Measurements from ENCODE around the gene AMMECR1.

DNA sequence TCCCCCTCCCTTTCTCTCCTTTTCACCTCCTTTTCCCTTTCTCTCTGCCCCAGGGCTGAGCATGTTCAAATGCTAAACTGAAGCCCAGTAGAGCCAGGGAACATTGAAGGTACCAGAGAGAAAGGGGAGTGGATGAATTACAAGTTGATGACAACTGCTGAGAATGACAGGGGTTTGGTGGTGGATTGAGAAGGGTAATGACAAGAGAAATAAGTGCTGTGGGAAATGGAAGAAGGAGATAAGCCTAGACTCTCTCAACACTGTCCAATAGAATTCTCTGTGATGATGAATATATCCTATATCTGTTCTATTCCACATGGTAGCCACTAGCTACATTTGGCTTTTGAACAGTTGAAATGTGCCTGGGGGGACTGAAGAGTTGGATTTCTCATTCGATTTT is 160.4 kb downstream of the AMMECR1 start:
- TF ChIP-seq, protein P1, sequence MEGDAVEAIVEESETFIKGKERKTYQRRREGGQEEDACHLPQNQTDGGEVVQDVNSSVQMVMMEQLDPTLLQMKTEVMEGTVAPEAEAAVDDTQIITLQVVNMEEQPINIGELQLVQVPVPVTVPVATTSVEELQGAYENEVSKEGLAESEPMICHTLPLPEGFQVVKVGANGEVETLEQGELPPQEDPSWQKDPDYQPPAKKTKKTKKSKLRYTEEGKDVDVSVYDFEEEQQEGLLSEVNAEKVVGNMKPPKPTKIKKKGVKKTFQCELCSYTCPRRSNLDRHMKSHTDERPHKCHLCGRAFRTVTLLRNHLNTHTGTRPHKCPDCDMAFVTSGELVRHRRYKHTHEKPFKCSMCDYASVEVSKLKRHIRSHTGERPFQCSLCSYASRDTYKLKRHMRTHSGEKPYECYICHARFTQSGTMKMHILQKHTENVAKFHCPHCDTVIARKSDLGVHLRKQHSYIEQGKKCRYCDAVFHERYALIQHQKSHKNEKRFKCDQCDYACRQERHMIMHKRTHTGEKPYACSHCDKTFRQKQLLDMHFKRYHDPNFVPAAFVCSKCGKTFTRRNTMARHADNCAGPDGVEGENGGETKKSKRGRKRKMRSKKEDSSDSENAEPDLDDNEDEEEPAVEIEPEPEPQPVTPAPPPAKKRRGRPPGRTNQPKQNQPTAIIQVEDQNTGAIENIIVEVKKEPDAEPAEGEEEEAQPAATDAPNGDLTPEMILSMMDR (IDR thresholded peaks at IDR 0.05) = no peak
- TF ChIP-seq ZFX (IDR thresholded peaks at IDR 0.05; ENCODE audit: borderline replicate concordance) = no peak
